Parathyroid adenoma (tissue), 2 donors: ENCODE results near the gene GHRHR.

Experiments
- H2AFZ ChIP-seq: fragments of 300-600 bp; sonication (generic); one replicate; pipeline ENCODE4 v1.7.0; 2017; ENCODE audit warnings: antibody characterized with exemption, mild to moderate bottlenecking
- H3K27ac ChIP-seq: fragments of 300-600 bp; sonication (generic); one replicate; pipeline ENCODE4 v1.7.0; 2017
- H3K27me3 ChIP-seq: fragments of 300-600 bp; sonication (generic); one replicate; pipeline ENCODE4 v1.7.0; 2017; ENCODE audit warnings: low read length; ENCODE audit not compliant: control insufficient read depth, insufficient read depth
- H3K36me3 ChIP-seq: fragments of 300-600 bp; sonication (generic); one replicate; pipeline ENCODE4 v1.7.0; 2017; ENCODE audit warnings: low read length; ENCODE audit not compliant: control insufficient read depth, insufficient read depth
- H3K4me1 ChIP-seq: fragments of 300-600 bp; sonication (generic); one replicate; pipeline ENCODE4 v1.7.0; 2017; ENCODE audit warnings: control low read depth
- H3K4me2 ChIP-seq: fragments of 300-600 bp; sonication (generic); one replicate; pipeline ENCODE4 v1.7.0; 2017; ENCODE audit warnings: low read length
- H3K4me3 ChIP-seq: fragments of 300-600 bp; sonication (generic); one replicate; pipeline ENCODE4 v1.7.0; 2017; ENCODE audit warnings: low read depth, low read length
- H3K79me2 ChIP-seq: fragments of 300-600 bp; sonication (generic); one replicate; pipeline ENCODE4 v1.7.0; 2017; ENCODE audit warnings: control low read depth
- H3K9ac ChIP-seq: fragments of 300-600 bp; sonication (generic); one replicate; pipeline ENCODE4 v1.7.0; 2017; ENCODE audit warnings: mild to moderate bottlenecking
- H3K9me3 ChIP-seq: fragments of 300-600 bp; sonication (generic); one replicate; pipeline ENCODE4 v1.7.0; 2017; ENCODE audit warnings: low read length; ENCODE audit not compliant: control insufficient read depth
- TF ChIP-seq, protein P1 (sequence below): fragments of 300-600 bp; sonication (generic); IDR thresholded peaks from one replicate; pipeline ENCODE4 v1.7.0; 2017; ENCODE audit warnings: antibody characterized with exemption, mild to moderate bottlenecking
- donor health status: primary hyperparathyroidism.

GHRHR gene

GRCh38 chr7:30934225-30934624 is 29.5 kb upstream of the GHRHR start:
- Histone ChIP-seq H3K4me2 (no peak overlapping the region), H3K36me3 (no peaks in the 10 kb centered on the region), H3K27ac (no peak overlapping the region), H3K27me3 (no peaks in the 10 kb centered on the region), H3K79me2 (no peaks in the 10 kb centered on the region), H3K9me3 (no peaks in the 10 kb centered on the region), H2AFZ (no peak overlapping the region), H3K4me3 (no peak overlapping the region), H3K9ac (no peak overlapping the region), H3K4me1 (no peaks in the 10 kb centered on the region)
- TF ChIP-seq, protein P1, sequence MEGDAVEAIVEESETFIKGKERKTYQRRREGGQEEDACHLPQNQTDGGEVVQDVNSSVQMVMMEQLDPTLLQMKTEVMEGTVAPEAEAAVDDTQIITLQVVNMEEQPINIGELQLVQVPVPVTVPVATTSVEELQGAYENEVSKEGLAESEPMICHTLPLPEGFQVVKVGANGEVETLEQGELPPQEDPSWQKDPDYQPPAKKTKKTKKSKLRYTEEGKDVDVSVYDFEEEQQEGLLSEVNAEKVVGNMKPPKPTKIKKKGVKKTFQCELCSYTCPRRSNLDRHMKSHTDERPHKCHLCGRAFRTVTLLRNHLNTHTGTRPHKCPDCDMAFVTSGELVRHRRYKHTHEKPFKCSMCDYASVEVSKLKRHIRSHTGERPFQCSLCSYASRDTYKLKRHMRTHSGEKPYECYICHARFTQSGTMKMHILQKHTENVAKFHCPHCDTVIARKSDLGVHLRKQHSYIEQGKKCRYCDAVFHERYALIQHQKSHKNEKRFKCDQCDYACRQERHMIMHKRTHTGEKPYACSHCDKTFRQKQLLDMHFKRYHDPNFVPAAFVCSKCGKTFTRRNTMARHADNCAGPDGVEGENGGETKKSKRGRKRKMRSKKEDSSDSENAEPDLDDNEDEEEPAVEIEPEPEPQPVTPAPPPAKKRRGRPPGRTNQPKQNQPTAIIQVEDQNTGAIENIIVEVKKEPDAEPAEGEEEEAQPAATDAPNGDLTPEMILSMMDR: no peak

- H3K27me3 ChIP-seq: no peaks in the 10 kb centered on the region
- no peak overlapping the region for H3K9ac ChIP-seq
- no peaks in the 10 kb centered on the region for H3K79me2 ChIP-seq
- H2AFZ ChIP-seq: no peak overlapping the region
- H3K4me3 ChIP-seq: no peak overlapping the region
- H3K27ac ChIP-seq: no peak overlapping the region
- TF ChIP-seq, protein P1: no peak
- no peak overlapping the region for H3K4me2 ChIP-seq
- H3K4me1 ChIP-seq: no peaks in the 10 kb centered on the region
- no peaks in the 10 kb centered on the region for H3K9me3 ChIP-seq
- H3K36me3 ChIP-seq: no peaks in the 10 kb centered on the region
Observed at GRCh38 chr7:30934732-30935568, 28.8 kb upstream of the GHRHR start.

DNA sequence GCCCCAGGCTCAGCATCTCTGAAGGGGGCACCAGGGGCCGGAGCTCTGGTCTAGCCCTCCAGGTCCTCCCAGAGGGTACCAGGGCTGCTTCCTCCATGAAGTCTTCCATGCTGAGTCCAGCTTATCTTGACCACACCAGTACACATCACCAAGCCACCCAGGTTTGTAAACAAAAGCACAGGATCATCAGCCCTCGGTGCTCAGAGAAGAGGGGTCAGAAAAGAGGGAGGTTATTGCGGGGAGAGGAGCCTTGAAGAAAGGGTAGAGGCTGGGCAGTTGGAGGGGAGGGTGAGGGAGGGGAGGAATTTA is 28.2 kb upstream of the GHRHR start:
- no peak overlapping the region for H3K4me2 ChIP-seq
- no peak overlapping the region for H3K27ac ChIP-seq
- H3K4me3 ChIP-seq: no peak overlapping the region
- no peak overlapping the region for H2AFZ ChIP-seq
- H3K36me3 ChIP-seq: no peaks in the 10 kb centered on the region
- no peaks in the 10 kb centered on the region for H3K4me1 ChIP-seq
- TF ChIP-seq, protein P1: no peak
- no peaks in the 10 kb centered on the region for H3K9me3 ChIP-seq
- no peaks in the 10 kb centered on the region for H3K79me2 ChIP-seq
- H3K27me3 ChIP-seq: no peaks in the 10 kb centered on the region
- H3K9ac ChIP-seq: no peak overlapping the region

- no peak overlapping the region for H2AFZ ChIP-seq
- H3K9me3 ChIP-seq: no peaks in the 10 kb centered on the region
- H3K27me3 ChIP-seq: no peaks in the 10 kb centered on the region
- no peak overlapping the region for H3K4me2 ChIP-seq
- H3K27ac ChIP-seq: no peak overlapping the region
- H3K79me2 ChIP-seq: no peaks in the 10 kb centered on the region
- TF ChIP-seq, protein P1: no peak
- H3K4me3 ChIP-seq: no peak overlapping the region
- H3K4me1 ChIP-seq: no peaks in the 10 kb centered on the region
- H3K36me3 ChIP-seq: no peaks in the 10 kb centered on the region
- H3K9ac ChIP-seq: no peak overlapping the region
Observed at GRCh38 chr7:30936650-30937245, 27.0 kb upstream of the GHRHR start.

GRCh38 chr7:30937416-30937815 is 26.3 kb upstream of the GHRHR start:
- no peak overlapping the region for H3K27ac ChIP-seq
- TF ChIP-seq, protein P1: no peak

More at GRCh38 chr7:30937416-30937815, 26.3 kb upstream of the GHRHR start:
- no peaks in the 10 kb centered on the region for H3K9me3 ChIP-seq
- H3K4me1 ChIP-seq: no peaks in the 10 kb centered on the region
- no peaks in the 10 kb centered on the region for H3K79me2 ChIP-seq
- H3K36me3 ChIP-seq: no peaks in the 10 kb centered on the region
- no peak overlapping the region for H2AFZ ChIP-seq
- no peaks in the 10 kb centered on the region for H3K27me3 ChIP-seq
- no peak overlapping the region for H3K9ac ChIP-seq
- H3K4me3 ChIP-seq: no peak overlapping the region
- no peak overlapping the region for H3K4me2 ChIP-seq
